GM21529 (cell line): ENCODE measurements around the gene CDH20.

Source experiments
- ATAC-seq: cut with Tn5 transposase; IDR thresholded peaks from one replicate; pipeline ENCODE4 v1.9.1; 2021; ENCODE audit not compliant: unreplicated experiment

CDH20 gene

DNA sequence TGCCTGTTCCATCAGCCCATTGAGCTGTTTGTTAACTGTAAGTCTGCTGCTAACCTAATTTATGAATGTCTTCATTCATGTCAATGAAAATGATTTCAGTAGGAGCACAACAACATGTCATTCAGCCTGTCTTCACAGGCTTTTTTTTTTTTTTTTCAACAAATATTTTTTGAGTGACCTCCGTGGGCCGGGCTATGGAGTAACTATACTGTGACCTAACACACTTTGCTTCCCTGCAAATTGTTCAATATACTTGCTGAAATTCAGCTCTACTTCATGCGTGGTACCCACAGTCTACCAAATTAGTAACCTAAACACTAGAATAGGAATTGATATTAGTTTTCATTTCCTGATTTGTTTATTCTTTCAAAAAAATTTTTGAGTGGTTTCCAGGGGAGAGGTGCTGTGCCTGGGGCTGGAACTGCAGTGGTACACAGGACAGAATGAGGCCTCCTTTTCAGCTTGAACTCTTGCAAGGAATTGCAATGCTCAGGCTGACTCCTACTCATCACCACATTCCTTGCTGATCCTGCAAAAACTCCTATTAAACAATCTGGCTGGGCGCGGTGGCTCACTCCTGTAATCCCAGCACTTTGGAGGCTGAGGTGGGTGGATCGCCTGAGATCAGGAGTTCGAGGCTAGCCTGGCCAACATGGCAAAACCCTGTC lies 87.1 kb downstream of the CDH20 start:
- no peak for ATAC-seq

DNA sequence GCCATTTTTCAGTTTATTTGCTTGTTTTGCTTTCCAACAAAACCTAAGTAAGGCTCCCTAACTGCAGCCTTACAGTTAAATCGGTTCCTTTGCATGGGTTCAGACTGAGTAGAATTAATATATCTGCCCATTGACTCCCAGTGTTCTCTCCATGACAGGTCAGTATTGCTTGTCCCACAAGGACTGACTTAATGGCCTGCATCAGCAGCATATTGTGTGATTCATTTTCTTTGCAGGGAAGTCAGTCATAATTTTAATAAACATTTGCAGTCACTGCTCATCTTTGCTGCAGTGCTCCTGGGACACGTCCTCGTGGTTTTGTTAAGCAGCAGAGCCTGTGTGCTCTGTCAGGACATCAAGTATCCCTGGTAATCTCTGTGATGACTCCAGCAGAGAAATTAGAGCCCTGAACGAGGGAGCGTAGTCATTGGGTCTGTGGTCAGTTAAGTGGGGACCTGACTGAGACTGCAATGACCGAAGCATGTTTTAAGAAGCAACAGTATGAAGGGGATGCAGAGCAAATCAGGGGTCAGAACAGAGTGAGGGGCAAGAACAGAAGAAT lies 93.3 kb downstream of the CDH20 start:
- no peak for ATAC-seq

DNA sequence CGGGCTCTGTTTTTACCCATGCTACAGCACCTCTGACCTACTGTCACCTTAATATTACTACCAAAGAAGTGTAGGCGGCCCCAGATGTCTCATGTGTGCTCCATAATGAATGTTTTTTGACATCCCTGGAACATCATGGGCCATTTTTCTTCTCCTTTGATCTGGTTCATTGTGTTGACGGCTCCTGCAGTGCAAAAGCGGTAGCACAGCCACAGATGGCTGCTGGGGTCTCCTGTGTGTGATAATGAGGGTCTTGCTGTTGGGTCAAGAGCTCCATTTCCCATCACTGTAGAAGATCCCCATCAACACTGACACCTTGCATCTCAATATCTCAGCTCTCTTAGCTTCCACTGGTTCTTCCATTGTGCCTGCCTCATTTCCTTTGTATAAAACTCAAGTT lies 95.0 kb downstream of the CDH20 start:
- no peak for ATAC-seq

DNA sequence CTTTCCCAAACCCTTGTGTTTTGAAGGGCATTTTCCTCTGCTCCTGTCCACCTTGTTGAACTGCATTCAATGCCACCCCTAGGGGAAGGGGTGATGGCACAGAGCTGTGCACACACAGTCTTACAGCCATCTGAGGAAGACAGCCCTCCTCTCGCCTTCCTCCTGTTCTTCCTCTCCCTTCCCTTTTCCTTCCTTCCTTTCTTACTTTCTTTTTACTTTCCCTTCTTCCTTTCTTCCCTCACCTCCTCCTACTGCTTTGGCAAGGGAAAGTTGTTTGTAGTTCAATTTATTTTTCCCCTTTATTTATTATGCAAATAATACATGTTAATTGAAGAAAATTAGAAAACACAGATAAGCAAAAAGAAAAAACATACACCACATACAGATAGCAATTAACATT lies 99.4 kb downstream of the CDH20 start:
- no peak for ATAC-seq

DNA sequence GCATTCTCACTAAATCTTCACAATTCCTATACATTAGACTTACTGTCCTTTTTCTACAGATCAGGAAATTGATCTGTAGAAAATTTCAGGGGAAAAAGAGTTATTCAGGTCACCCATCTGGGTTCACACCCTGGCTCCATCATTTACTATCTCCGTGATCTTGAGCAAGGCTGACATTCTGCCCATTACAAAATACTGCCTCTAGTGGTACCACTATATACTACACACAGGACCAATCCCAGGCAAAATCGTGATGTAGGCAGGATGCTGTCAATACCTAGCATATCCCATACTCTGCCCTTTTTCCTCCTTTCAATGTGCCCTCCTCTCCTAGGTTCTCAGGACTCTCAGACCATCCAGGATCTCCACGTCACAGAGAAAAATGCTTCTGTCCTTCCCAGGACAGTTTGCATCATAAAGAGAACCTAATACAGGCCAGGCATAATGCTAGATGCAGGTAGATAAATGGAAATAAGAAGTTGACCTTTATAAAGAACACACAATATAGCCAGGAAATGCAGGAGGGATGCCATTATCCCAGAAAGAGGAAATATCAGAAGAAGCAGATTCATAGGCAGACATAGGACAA lies 101.9 kb downstream of the CDH20 start:
- ATAC-seq = peak; percentile 98

DNA sequence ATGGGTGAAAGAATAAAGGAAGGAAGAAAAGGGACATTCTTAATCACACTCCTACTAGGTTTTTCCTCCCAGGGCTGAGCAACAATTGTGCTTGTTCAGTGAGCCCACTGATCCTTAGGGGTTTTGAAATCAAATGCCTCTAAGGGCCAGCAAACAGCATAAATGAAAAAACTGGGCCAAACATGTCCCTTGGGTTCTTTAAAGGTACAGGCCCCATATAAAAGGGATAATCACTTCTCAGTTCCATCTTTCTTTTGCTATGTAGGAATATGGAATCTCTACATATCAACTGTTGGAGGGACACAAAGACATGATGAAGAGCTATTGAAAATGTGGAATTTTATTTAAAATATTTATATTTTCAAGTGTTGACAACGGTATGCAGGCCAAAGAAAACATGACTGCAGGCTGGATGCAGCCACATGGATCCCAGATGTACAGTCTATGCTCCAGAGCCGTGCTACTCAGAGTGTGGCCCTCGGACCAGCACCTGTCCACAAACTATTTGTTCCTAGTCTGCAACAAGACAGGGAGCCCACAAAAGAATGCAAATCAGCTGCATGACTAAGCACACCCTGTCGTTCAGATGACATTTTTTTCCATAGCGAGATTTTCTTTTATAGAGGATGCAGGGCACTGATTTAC lies 110.0 kb downstream of the CDH20 start:
- no peak for ATAC-seq

DNA sequence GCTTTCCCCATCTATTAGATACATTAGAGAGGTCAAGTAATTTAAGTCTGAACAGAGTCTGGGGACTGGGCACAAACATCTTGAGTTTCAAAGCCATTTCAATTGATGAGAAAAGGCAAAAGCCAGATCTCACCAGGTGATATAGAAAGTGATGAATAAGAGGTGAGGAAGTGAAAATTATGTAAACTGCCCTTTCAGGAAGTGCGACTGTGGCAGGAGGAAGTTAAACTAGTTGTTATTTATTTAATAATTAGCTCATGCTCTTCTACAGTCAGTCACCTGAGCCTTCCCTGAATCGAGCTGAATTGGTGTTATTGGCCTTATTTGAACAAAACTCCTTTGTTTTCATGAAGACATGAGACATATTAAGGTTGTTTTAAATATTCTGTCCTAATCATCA lies 115.1 kb downstream of the CDH20 start:
- peak; percentile 92 for ATAC-seq

DNA sequence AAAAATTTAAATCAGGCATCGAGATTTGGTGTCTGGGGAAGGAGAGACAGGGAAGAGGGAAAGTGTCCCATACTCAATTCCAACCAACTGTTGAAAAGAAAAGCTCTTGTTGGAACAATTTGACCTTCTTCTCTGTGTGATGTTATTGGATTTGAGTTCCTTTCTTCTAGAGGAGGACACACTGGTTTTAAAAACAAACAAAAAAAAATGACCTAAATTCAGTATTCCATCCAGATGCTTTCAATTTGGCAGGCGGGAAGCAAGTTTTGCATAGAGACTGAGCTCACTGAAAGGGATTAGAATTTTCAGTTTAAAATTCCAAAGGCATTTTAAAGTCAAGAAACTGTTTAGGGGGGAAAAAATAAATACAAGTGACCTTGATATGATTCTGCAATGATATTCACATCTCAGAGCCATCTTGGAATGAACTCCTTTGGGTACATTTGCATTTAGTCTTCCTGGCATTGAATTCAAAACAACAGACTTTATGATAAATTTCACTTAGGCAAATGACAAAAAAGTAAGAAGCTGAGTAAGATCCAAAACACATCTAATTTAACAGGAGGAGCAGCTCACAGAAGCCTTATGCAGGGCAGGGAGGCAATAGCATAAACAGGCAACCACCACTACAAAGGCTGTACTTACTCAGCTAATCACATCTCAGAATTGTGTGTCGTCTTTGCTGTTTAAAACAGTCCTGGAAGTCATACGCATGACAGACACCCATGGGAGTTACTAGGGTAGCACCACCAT lies 126.8 kb downstream of the CDH20 start:
- no peak for ATAC-seq

DNA sequence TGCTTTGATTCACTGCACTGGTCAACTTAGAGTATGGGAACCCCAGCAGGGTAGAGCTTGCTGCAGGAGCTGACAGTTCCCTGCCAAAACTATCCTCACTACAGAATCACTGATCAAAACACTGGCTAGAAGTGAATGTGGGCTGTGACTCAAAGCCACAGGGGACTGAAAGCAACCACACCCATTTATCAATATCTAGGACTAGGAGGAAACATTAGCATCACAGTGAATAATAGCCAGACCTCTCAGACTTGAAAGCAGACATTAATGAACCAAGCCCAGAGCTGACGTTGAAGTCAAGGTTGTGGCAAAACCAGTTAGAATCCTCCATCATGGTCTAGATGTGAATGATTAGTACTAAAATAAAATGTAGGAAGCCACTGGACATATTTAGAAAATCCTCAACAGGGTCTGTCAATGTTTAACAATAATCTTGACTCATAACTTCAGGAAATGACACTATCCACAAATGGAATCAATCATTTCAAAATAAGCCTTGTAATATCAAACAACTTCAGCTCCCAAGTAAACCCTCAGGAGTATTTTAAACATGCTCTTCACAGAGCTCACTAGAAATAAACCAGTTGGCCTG lies 131.4 kb downstream of the CDH20 start:
- no peak for ATAC-seq

DNA sequence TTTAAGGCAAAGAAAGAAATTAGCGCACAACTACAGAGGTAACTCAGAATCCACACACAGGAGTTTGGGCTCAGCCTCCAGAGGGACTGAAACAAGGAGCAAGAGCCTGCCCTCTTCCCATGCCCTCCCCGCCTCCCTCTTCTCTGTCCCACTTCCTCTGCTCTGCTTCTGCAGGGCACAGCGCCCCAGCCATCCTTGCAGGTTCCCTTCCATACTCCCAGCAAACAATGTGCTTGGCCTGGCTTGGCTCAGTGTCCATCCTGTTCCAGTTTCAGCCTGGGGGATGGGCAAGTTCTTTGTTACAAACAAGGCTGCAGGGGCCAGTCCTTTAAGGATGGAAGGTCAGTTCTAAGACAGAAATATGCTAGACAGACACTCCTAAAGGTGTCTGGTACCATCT lies 133.5 kb downstream of the CDH20 start:
- ATAC-seq = no peak

DNA sequence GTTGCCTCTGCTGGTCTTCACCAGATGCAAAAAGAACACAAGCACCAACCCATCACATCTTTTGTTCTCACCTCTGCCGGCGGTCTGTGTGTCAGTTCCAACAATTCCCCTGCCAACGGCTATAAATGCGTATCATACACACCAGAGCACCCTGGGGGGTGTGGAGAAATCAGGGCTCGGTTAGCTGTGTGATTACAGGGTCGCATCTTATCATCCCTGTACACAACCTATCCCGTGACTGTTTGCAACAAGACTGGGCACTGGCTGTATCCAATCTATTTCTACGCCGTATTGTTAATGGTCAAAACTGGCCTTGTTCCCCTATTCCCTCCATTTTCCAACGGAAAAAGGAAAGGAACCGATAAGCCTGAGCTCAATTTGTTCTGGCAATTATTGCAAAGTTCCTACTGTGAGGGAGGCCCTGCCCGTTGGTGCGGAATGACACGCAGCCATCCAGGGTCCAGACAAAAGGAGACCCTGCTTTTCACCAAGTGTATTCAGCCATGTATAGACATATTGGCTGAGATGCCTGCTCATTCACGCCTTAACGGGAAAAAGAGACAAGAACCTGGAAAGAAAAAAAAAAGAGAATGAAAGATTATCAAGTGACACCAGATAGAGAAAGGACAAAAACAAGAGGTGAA lies 136.9 kb downstream of the CDH20 start:
- no peak for ATAC-seq

DNA sequence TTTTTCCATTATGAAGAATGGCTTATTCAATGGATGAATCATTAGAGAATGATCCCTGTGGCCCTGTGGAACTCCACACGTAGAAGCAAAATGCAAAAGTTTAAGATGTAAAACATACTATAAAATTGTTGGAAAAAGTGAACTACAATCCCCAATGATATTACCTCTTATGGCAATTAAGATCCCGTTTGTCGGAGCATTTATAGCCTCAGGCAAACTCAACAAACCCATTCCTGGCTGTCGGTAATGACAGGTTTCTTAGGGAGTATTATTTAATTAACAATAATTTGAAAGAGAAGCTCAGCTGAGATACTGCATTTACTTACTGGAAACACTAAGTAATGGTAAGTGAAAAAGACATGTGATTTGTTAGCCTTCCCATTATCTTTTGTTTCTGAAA lies 138.3 kb downstream of the CDH20 start:
- ATAC-seq = no peak

DNA sequence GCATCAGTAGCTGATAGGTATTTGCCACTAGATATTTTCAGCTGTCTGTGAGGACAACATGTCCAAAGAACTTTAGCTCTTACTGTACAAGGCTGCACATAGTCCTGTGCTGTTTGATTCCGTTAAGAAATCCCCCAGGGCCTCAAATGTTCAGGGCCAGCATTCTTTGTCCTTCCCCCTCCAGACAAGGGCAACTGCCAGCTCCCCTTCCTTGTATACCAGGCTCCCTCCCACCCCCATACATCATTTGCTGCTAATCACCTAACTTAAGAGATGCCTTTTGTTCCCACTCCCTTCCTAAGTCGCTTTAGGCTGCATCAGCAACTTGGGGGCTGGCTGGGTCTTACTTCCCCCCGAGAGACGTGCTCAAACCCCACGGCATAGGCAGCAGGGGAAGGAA lies 138.7 kb downstream of the CDH20 start:
- ATAC-seq = no peak

DNA sequence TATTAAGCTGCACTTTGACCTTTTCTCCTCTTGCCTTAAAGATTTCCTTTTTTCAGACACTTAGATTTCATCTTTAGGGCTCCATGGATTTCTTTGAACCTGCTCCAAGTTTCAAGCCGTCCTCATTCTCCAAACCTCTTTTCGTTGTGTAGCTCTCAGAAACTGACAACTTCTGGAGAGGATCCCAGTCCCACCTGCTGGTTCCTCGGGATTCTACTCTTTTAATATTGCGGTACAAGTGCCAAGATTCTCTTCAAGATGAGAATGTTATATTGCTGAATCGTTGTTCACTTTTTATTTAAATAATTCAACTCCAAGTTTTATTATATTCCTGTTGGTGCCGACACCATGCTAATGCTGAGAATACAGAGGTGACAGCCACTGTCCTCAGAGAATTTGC lies 141.1 kb downstream of the CDH20 start:
- ATAC-seq = no peak

DNA sequence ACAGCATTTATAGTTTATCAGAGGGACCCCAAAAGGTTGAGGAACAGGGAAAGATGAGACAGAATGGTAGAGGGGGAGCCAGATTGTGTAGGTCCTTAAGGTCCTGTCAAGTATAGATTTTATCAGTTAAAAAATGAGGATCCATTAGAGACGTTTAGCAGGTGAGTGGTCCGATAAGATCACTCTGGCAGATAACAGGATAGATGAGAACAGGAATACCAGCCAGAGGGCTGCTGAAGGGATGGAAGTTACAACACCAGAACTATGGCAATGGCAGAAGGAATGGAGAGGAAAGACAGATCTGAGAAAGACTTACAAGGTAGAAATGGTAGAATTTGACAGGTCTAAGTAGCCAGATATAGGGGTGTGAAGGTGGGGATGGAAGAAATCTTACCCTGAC lies 141.7 kb downstream of the CDH20 start:
- no peak for ATAC-seq

DNA sequence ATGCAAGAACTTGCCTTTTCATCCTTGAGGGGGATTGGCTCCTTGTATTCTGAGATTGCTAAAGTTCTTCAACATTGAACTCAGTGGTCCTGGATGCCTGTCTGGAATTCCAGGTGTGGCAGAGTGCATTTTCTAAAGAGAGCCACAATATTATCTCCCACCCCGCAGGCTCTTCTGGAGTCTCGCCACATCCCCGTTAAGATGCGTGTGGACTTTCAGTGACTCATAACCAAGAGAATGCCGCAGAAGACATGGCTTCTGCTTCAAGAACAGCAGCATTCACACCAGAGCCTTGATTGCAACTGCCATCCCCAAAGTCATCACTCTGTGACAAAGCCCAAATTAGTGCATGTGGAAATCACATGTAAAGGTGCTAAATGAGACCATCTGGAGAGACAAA lies 142.7 kb downstream of the CDH20 start:
- no peak for ATAC-seq

DNA sequence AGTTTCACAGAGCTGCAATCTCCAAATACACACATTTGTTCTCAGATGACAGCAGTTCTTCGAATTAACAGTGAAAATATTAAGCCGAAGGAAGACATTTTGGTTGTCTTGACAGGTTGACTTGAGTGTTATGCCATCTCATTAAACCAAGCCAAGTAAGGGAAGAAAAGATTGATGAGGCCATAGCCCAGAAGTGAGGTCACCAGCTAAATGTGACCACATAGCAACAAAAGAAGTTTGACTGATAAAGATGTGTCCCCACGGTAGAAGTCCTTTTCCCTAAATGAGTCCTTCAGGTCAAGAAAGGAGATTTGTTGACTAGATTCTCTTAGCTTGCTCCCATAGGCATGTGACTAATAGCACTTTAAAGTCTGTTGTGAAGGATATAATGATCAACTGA lies 156.1 kb downstream of the CDH20 start:
- no peak for ATAC-seq

DNA sequence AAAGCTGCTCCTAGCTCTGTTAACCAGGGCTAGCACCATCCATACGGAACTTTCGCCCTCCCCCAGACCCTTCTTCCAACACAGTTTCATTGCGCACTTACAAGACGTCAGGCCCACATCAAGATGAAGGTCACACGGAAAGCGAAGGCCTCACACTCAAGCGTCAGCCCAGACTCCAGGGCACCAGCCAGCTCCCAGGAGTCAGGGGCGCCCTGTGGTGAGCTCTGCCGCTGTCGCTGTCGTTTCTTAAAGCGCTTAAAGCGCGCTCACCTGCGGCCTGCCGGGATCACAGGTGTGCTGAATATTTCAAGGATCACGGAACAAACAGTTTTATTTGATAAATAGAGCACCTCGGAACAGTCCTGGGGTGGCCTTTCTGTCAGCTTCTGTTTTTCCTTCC lies 163.1 kb downstream of the CDH20 start:
- no peak for ATAC-seq

DNA sequence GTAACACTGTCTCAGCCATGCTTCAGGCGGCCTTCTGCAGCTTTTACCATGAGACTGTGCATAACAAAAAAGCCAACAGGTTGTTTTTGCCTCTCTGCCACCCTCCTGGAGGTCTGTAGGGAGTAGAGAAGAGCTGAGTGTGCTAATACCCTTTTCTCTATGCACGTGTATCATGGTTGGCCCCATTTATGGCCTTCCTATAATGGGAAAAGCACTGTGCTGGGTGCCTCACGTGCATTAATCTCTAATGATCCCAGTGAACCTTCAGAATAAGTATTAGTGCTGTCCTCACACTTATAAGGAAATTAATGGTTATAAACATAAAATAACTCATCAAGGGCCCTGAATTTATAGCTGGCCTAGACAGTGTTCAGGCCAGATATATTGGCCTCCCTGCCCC lies 164.2 kb downstream of the CDH20 start:
- no peak for ATAC-seq

DNA sequence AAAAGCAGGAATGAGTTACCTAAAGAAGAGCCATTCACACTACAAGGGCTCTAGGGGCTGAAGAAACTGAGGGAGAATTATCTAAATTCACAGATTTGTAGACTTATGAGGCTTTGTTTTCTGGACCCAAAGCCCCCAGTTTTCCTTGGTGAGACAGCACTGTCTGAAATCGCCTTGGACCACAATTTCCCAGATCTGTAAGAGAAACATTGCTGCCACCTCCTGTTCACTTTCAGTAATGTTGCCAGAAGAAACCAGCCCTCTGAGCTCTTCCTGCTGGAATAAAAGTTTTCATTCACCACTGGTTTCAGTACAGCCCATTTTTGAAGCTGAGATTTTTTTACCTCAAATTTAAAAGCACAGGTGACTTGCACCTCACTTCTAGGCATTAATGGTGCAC lies 169.2 kb downstream of the CDH20 start:
- peak; percentile 74 for ATAC-seq

DNA sequence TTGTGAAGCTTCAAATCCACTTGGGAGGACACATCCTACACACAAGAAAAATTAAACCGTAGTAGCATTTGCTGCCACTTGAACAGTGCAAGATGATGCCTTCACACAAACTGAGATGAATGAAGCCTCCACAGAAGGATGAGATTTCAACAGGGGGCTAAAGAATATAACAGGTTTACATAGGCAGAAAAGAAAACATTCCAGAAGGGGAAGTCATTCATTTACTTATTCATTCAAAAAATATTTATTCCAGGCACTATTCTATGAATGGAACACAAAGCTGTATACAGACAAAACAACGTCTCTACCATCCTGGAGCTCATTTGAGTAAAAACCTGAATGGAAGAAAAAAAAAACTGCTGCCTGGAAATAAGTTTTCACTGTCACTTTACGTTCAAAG lies 170.5 kb downstream of the CDH20 start:
- ATAC-seq = no peak
